ENCODE measurements around the gene PRODH.

GRCh38 chr22:18927020-18927419 lies 9.1 kb downstream of the PRODH start:
- no peak for TF ChIP-seq TAF1 (IDR thresholded peaks at IDR 0.05; ENCODE audit: borderline replicate concordance, low read depth, low read length)
- no peak for TF ChIP-seq POLR2A (IDR thresholded peaks at IDR 0.05; ENCODE audit: low read depth, low read length)

All from GM12892 (cell line).